Hematopoietic multipotent progenitor cell treated with erythropoietin and hydrocortisone succinate and interleukin-3 and kit ligand, for 8 days (in vitro differentiated cells): ENCODE data around the gene CHI3L1.

Experiments
- DNase-seq: peaks from one replicate; pipeline ENCODE4 v3.0.0-alpha.2; 2015

CHI3L1 gene

DNA sequence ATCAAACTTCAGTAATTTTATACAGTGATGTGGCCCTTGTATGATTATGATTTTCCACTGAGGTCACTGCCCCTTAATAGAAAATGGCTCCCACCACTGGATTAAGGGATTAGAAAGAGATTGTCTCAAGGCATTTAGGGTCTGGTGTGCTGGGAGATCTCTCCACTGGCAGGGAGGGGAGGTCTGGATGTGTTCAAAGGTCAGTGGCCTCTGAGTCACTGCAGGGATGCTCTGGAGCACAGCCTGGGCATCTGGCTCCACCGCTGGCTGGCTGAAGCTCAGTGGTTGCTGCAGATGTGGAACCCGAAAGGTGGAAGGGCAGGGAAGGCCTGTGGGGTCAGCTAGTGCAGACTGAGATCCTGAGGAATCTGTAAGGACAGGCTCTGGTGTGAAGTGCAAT lies 18.3 kb upstream of the CHI3L1 start:
- no peak for DNase-seq

DNA sequence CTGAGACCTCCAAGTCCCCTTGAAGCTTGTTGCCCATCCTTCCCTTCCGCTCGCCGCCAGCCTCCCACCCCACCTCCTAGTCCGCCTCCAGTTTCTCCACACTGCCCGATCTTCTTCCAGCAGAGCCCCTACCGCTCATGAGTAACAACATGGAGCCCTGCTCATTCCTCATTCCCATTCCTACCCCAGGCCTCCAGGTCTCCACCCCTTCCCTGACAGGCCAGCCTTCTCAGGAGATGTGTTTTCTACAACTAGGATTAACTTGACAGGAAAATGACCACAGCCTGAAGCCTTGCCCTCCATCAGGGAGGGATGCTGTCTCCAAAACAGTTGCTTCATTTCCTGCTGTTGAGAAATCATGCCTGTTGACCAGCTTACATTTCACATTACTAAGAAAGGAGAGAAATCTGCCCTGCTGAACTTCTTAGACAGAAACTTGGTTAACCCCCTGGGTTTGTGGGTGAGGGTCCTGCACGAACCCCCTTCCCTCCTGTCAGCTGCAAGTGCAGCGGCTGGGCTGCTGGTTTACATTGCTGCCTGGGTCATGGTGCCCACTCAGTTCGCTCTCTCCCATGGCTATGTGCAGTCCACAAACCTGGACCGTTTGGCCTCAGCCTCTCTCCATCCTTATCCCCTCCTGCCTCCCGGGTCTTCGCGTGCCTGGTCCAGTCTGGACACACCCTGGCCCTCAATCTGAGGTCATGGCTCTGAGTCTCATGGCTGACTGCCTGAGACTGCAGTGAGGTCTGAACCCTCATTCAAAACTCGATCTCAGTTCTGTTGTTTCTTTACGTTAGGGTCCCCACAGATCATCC lies 16.1 kb upstream of the CHI3L1 start:
- DNase-seq: no peak

DNA sequence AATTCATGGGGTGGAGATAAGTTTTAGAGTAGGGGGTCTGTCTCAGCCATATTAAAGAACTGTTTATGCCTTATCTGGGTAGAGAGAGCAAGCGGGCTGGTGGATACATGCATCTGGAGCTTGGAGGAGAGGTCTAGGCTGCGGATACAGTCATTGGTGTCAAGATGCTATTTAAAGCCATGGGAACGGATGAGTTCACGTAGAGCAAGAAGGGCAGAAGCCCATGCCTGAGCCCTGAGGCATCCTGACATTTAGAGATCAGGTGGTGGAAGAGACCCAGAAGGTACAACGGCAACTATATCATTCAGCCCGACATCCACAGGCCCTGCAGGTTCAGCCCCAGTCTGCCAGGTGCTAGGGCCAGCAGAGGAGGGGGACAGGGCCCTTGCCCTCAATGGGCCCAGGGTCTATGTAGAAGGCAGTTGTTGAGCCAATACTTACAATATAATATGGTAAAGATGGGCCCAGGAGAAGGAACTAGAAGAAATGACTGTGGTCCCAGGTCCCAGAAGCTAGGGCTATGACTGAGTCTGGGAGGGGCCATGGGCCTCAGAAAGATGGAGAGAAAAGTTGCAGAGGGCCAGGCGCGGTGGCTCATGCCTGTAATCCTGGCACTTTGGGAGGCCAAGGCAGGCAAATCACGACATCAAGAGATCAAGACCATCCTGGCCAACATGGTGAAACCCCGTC lies 15.2 kb upstream of the CHI3L1 start:
- no peak for DNase-seq

DNA sequence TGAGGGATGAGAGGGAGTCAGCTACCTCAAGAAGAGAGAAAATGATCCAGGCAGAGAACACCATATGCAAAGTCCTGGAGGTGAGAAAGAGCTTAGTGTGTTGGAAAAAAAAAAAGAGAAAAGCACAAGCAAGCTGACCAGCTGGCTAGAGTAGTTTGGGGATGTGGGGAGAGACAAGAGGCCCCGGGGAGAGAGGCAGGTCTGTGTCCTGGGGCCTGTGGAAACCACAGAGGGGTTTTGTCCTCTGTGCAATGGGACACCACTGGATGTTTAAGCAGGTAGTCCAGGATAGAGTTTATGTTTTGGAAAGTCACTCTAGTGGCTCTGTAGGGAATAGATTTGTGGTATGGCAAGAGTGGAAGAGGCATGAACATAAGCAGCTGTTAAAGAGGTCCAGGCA lies 14.4 kb upstream of the CHI3L1 start:
- no peak for DNase-seq

DNA sequence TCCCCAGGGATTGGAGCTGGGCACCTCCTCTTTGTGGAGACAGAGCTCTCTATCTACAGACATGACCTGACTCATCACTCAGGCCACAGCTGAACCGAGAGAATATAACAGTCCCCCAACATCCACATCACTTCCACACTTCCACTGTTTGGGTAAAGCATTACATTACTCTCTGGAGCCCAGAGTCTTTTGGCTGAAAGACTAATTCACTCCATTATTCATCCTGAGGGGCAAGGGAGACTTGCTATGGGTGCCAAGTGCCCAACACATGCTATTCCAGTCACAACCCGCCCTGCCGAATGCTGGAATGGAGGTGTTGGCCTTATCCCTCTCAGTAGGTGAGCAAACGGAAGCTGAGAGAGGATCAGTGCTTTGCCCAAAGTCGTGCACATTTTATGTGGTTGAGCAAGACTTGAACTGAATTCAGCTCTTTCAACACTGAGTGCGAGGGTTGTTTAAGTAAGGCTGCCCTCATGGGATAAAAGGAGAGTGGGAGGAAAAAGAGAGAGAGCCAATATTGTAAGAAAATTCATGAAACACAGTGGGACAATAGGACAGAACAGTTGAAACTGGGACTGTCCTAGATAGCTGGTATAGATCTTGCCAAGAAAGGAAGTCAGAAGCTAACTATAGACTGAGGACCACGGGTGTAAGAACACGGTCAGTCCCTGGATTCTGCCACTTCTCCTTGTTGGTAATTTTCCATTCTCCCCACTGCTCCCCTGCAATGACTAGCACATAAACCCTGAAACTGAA lies 13.5 kb upstream of the CHI3L1 start:
- DNase-seq: no peak

DNA sequence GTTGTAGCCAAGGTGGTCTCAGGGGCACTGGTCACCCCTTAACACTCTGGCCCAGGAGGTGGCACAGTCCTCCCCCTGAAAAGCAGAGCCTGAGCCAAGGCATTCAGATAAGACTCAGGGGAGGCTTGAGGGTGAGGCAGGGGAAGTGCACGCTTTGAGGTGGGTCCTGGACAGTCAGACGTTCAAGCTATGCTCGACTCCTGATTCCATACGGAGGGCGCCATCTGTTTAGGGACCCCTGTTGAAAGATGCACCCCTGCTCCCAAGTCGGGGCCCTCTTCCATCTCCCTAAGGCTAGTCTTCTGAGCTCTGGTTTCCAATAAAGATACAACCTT lies 12.9 kb upstream of the CHI3L1 start:
- no peak for DNase-seq

DNA sequence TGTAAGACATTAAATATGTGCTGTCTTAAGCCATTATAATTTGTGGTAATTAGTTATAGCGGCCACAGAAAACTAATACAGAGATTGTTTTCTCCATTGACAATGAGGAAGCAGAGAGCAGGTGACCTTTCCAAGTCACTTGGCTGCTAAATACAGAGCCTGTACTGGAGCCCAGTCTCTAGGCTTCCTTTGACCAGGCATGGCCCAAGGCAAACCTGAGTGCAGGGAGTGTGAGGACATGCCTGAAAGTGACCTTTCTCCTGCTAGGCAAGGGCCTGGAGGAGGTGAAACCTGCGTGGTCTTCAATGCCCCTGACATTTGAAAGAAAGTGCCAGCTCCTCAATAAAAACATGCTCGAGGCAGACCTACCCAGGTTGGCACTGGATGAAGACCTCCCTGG lies 12.5 kb upstream of the CHI3L1 start:
- no peak for DNase-seq

DNA sequence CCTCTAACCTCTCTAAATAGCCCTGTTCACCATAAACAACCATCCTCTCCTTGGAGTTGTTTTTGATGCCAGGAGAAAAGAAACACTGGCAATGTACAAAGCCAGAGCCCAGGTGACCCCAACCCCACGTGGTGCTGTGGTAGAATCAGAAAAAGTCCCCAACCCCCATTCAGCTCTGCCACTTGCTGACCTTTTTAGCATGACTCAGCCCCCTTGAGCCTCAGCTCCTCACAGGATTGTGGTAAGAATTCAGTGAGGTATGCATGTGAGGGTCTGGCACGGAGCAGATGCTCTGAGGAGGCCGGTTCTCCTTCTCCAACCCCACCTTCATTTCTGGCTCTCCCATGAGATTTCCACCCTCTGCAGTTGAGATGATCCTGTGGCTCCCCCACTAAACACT lies 11.1 kb upstream of the CHI3L1 start:
- DNase-seq: no peak

DNA sequence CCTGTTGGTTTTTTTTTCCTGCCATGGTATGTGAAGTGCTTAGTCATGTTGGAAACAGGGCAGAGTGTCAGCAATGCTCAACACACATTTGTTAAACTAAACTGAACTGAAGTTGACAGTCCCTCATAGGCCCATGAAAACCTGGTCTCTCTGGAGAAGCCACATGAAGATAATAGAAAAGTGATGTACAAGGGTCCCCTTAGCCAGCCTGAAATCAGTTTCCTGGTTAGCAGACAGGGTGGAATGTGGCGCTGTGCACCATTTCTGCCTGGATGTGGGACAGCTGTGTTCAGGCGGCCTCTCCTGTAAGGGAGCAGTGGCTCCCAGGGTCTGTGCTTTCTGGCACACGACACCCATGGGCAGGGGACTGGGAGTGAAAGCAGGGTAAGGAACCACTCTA lies 9.9 kb upstream of the CHI3L1 start:
- DNase-seq: no peak

DNA sequence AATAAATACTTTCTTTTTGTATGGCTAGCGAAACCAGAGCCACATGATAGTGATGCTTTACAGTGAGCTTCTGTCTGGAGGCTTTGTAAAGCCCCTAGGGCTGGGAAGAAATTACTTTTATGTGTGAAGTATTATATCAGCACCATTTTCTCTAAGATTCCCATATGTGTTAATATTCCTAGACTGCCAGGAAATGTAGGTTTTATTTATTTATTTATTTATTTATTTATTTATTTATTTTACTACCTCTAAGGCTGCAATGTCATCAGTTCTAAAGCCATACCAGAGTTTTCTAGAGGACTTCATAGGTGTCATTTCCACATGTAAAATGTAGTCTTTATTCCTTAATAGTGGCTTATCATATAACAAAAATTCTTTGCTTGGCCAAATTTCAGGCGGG lies 4.4 kb upstream of the CHI3L1 start:
- no peak for DNase-seq

DNA sequence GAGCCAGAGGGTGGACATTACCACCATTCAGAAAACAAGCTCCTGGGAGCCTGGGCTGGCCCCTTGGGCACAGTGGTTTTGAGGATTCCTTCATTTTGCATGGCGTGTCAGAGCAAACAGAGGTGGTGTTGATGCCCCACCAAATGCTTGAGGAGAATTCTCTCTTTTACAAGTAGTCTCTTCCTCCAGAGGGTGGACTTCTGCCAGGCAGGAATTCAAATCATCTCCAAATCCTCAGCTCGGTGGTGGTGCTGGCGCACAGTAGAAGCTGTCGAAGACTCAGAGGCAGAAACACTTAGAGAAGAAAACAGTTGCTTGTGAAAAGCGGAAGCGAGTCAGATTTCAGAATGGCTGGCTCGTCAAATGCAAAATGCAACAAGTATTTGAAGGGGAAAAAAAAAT lies 3.4 kb upstream of the CHI3L1 start:
- DNase-seq: no peak

DNA sequence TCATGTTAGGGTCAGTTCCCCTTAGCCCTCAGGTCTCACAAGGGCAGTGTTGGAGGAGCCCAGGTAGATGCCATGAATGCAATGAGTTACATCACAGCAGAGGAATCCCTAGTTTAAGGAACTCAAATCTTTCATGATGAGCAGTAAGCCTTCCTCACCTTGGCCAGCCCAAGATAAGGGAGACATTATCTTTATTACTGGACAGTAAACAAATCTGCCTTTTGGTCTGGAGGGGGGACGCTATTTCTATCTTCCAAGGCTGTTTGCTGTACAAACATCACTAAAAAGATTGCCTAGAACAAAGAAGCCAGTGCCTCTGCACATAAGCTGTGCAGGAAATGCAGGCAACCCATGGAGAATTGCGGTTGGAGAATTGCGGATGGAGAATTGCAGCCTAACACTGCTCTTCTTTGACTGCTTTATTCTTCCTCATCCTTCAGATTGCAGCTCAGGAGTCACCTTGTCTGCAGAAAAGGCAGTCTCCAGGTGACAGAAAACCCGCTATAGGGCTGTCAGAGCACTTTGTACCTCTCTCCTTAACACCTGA lies 2.3 kb upstream of the CHI3L1 start:
- DNase-seq: no peak

DNA sequence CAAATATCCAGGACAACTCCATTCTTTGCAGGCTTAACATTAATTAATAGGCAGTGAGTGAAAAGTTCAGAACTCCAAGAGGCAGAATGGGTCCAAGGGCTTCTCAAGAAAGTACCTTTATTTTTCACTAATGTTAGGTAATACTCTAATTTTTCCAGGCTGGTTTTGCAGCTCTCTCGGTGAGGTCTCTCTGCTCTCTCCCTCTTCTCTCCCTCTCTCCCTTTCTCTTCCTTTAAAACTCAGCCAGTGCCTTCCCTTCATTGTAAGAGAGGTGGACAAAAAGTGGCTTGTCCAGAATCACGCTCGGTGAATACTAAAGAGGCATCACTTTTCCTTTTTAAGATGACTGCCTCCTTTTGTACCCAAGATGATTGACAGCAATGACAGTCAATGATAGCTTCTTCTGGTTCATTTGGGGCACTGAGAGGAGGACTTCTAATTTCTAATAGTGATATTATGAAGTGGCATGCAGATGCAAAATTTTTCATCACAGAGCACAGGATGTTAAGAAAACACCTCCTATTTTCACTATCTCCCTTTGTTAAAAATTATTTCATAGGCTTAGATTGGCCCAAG lies 1.3 kb upstream of the CHI3L1 start:
- no peak for DNase-seq

DNA sequence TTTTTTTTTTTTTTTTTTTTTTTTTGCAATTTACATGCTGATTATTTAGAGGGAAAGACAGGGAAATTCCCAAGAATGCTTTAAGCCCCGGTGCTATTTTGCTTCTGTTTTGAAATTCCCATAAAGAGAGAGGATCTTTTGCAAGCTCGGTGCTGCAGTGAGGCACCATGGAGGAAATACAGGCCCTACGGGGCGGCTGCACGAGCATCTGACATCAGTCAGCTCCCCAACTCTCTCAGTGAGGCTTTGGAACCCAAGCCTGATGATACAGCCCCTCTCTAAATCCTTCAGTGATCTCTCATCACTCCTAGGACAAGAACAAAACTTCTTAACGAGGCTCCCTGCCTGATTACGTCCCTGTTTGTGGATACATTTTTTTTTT lies 791 bp upstream of the CHI3L1 start:
- DNase-seq: no peak

DNA sequence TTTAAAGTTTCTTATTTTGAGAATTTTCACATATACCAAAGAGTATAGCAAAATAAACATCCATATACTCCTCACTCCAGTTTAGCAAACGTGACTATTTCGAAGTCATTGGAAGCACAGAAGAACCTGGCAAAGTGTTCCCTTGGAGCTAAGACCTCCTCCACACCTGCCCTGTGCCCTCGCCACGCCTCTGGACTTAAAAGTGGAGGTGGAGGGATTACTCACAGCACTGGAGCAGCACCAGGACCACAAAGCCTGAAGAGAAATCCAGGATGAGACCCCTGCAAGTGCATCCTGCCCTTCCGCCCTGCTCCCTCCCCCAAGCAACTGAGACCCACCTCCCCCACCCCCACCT lies 436 bp downstream of the CHI3L1 start:
- no peak for DNase-seq

DNA sequence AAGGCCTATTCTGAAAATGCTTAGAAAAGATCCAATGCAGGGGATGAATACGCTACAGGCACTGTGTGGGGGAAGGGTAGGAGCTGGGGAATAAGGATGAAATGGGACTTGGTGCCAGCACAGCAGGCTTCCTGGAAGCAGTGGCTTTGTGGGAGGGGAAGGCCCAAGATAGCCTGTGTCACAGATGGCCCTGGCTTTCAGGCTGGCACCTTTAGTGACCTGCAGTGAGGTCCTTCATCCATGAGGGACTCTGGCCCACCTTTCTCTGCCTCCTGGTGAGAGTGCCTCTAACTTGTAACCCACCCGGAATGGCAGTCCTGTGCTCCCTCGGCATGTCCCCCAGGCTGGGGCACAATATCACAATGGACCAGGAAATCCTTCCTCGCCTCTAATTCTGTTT lies 919 bp downstream of the CHI3L1 start:
- DNase-seq: no peak

DNA sequence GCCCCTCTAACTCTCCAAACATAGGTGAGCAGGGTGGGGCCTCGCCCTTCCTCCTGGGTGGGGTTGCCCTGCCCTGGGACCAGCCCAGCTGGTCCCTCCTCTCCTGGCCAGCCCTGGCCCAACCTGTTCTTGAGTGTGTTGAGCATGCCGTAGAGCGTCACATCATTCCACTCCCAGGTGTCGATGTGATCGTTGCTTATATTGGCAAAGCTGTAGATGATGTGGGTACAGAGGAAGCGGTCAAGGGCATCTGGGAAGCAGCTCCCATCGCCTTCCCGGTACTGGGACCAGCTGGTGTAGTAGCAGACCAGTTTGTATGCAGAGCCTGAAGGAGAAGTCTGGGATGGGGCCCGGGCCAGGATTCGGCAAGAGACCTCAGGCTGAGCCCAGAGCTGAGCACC lies 1.4 kb downstream of the CHI3L1 start:
- DNase-seq: no peak

DNA sequence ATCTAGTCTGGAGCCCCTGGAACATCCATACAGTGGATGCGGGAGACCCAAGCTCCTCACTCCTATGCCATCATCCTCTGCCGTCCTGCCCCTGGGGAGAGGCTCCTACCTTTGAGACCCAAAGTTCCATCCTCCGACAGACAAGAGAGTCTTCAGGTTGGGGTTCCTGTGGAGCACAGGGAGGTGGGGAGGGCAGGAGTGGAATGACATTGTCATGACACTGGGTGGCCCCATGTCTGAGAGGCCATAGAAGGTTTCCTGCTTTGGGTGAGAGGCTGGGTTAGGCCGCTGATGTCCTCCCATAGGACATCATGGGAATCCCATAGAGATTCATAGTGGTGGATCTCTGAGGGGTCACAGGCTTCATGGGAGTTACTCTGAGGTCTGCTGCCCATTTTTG lies 2.0 kb downstream of the CHI3L1 start:
- no peak for DNase-seq

DNA sequence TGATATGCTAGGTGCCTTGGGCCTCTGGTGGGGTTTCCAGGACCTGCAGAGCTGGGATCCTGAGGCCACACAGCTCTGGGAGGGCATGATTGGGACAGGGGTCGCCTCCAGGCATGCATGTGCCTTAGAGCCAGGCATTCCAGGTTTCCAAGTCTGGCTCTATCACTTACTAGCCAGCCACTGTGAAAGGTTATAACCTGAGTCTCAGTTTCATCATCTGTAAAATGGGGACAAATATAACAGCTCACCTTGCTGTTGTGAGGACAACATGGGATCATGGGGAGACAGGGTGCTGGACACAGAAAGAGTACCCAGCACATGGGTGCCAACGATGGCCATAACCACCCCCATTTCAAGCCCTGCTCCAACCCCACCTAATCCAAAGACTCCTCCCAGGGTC lies 2.7 kb downstream of the CHI3L1 start:
- no peak for DNase-seq

DNA sequence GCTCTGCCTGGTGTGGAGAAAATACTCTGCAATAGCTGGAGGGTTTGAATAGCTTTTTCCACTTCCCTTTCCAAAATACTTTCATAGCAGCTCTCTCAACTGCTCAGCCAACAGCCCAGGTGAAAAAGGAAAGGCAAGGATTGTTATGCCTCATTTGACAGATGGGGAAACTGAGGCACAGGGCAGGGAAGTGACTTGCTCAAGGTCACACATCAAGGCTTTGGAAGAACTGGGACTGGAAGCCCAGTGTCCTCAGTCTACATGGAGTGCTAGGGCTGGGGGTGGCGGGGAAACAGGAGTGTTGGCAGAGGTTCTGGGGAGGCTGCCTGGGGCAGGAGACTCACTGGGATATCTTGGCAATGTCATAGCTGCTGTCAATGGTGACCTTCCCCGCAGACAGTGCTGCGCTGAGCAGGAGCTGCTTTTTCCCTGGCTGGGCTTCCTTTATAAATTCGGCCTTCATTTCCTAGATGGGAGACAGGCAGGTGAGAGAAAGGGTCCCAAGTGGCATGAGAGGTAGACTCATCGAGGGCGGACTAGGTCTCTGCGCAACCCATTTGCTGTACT lies 4.0 kb downstream of the CHI3L1 start:
- no peak for DNase-seq

DNA sequence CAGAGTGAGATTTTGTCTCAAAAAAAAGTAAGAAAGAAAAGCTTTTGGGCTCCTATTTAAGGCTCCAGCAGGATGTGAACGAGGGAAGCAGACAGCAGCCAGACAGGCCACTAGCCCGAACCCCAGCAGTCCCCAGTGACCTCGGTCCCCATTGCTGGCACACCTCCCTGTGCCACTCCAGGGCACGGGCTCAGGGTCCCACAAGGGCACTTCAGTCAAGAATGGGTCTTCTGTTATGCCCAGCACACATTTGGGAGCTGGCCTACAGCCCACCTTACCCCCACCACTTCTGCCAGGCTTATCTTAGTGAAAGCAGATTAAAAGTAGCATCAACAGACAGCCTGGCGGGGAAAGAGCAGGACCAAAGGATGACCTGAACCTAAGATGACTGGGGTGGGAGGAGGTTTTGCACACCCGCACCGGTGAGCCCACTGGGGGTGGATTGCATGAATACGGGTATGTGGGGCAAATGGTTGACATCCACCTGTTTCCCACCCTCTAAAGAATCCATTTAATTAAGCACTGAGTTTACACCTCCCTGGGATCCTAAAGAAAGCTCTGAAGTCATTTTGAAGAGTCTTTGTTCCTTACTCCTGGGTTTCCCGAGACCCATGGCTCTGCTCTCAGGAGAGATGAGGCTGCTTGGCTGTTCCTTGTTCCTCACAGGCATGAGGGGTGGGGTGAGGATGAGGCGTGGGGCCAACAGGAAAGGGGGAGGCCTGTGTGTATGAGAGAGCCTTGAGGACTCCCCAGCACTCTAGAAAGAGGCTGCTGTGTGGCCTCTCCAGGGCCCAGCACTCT lies 4.7 kb downstream of the CHI3L1 start:
- no peak for DNase-seq

DNA sequence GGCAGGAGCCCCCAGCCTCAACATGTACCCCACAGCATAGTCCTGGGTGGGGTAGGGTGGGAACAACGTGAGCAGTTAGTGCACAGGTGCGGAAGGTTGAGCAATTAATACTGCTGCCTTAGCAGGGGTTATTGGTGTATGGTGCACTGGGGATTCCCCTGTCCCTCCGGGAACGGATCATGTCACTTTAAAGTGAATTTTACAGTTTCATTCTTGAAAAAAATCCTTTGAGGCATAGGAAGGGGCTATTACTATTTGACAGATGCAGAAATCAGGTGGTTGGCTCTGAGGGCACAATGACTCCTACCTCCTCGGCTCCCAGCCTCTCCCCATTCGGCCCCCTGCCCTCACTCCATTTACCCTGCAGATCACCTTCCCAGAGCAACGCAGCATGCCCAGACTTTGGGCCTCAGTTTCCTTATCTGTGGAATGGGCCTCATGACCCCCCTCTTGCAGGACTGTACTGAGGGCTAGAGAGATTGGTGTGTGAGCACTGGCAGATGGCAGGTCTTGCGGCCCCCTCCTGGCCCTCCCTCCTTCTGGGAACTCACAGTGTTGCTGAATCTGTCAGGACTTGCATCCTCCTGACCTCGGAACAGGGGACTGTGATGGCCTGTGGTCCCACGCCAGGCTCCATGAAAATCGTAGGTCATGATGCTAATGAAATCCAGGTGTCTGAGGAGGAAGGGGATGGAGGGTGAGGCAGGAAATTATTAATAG lies 5.7 kb downstream of the CHI3L1 start:
- no peak for DNase-seq
